Upper lobe of right lung (tissue), 1 donor: ENCODE results near the gene PGAP3. TPM values are rescaled to one million over a fixed set of nuclear protein-coding genes. Genes with fewer than 3 reads are reported as not detected.

Experiments used
- ATAC-seq: fragments of 200-7000 bp; cut with Tn5 transposase; one replicate; pipeline ENCODE4 v1.9.1; 2020; ENCODE audit warnings: mild to moderate bottlenecking, moderate library complexity
- DNase-seq: peaks from one replicate; pipeline ENCODE4 v3.0.0-alpha.2; 2020
- H3K27ac ChIP-seq: fragments of 200-600 bp; one replicate; pipeline ENCODE4 v1.8.0; 2022
- H3K27me3 ChIP-seq: fragments of 200-600 bp; one replicate; pipeline ENCODE4 v1.8.0; 2022; ENCODE audit warnings: mild to moderate bottlenecking
- H3K36me3 ChIP-seq: fragments of 200-600 bp; one replicate; pipeline ENCODE4 v1.8.0; 2022
- H3K4me1 ChIP-seq: fragments of 200-600 bp; one replicate; pipeline ENCODE4 v1.8.0; 2022
- H3K4me3 ChIP-seq: fragments of 200-600 bp; one replicate; pipeline ENCODE4 v1.8.0; 2022; ENCODE audit warnings: mild to moderate bottlenecking
- H3K9me3 ChIP-seq: fragments of 200-600 bp; one replicate; pipeline ENCODE4 v1.8.0; 2022
- CTCF ChIP-seq: fragments of 200-600 bp; IDR thresholded peaks from one replicate; pipeline ENCODE4 v1.8.0; 2022; ENCODE audit warnings: antibody characterized with exemption
- intact Hi-C: fragments of 100-400 bp; cut with DNase I; formaldehyde crosslinking; loops from one replicate; pipeline ENCODE4 v1.11.0; 2022
- total RNA-seq: library from RNA; stranded (reverse); fragmentation: NEBNext Ultra II Directional; extraction: Animal tissue kit (Norgen Biotek cat#: 25700); gene quantifications from one replicate; pipeline ENCODE4 v1.2.1, GENCODE V29; 2021
- donor health status: DM: no; HTN: yes; CAD: no; lungs with severe emphysema.

The PGAP3 gene
- total RNA-seq, 1 donor from 2014 or later: 24.5 TPM

GRCh38 chr17:39684369-39685192, 3.3 kb downstream of the PGAP3 start:
- intact Hi-C loops: no loop called here
- Histone ChIP-seq H3K36me3 (peaks cover 24% of the 10 kb centered on the region), H3K27me3 (no peaks in the 10 kb centered on the region), H3K9me3 (no peaks in the 10 kb centered on the region), H3K27ac (no peak overlapping the region), H3K4me1 (peaks cover 16% of the 10 kb centered on the region), H3K4me3 (no peak overlapping the region)
- DNase-seq (no peak), ATAC-seq (no peak)
- no peak for TF ChIP-seq CTCF

- intact Hi-C loops: no loop called here
- ATAC-seq (no peak), DNase-seq (no peak)
- Histone ChIP-seq H3K27me3 (no peaks in the 10 kb centered on the region), H3K9me3 (no peaks in the 10 kb centered on the region), H3K36me3 (peaks cover 24% of the 10 kb centered on the region), H3K4me1 (peaks cover 8% of the 10 kb centered on the region), H3K27ac (no peak overlapping the region), H3K4me3 (no peak overlapping the region)
- TF ChIP-seq CTCF: no peak
These were observed 4.4 kb downstream of the PGAP3 start for GRCh38 chr17:39683295-39683939.

- no peak for ATAC-seq
These were observed 8.2 kb downstream of the PGAP3 start for GRCh38 chr17:39679521-39680192.

GRCh38 chr17:39678340-39679116, 9.3 kb downstream of the PGAP3 start:
- intact Hi-C loops: no loop called here
- Histone ChIP-seq H3K27ac (no peak overlapping the region), H3K36me3 (peaks cover 15% of the 10 kb centered on the region), H3K9me3 (no peaks in the 10 kb centered on the region), H3K4me3 (no peak overlapping the region), H3K27me3 (no peaks in the 10 kb centered on the region), H3K4me1 (peaks cover 24% of the 10 kb centered on the region)
- TF ChIP-seq CTCF: no peak
- ATAC-seq: no peak
- DNase-seq: no peak

More at GRCh38 chr17:39679521-39680192, 8.2 kb downstream of the PGAP3 start:
- peaks cover 22% of the 10 kb centered on the region for H3K36me3 ChIP-seq
- H3K27me3 ChIP-seq: no peaks in the 10 kb centered on the region
- no peak for DNase-seq
- H3K4me1 ChIP-seq: peaks cover 24% of the 10 kb centered on the region
- H3K4me3 ChIP-seq: no peak overlapping the region
- H3K9me3 ChIP-seq: no peaks in the 10 kb centered on the region
- no peak overlapping the region for H3K27ac ChIP-seq
- no peak for TF ChIP-seq CTCF
- intact Hi-C loops: no loop called here
